ENCODE measurements around the gene BOLA2.
"Not testable (repeated sequence)": the region's sequence is repeated elsewhere in the genome, so short reads cannot be mapped to it uniquely, and the experiment has no call there.

- TF ChIP-seq CTCF (conservative IDR thresholded peaks at IDR 0.05; ENCODE audit: low read depth, low read length); EZH2 (IDR thresholded peaks at IDR 0.05; ENCODE audit: low read length, unreplicated experiment); EZH2phosphoT487 (IDR thresholded peaks at IDR 0.05; ENCODE audit: borderline replicate concordance, low read length): not testable (repeated sequence)
Measured at GRCh38 chr16:29454269-29454668, at the start of gene BOLA2, which contains the start of gene SLX1B.

Data from PC-3 (cell line).